GM21576 (cell line): ENCODE measurements around the gene PDE8B.
"Not testable (repeated sequence)": the region's sequence is repeated elsewhere in the genome, so short reads cannot be mapped to it uniquely, and the experiment has no call there.

ENCODE experiments used
- ATAC-seq: cut with Tn5 transposase; IDR thresholded peaks from one replicate; pipeline ENCODE4 v1.9.1; 2021; ENCODE audit warnings: mild to moderate bottlenecking, moderate library complexity; ENCODE audit not compliant: unreplicated experiment

Gene PDE8B

DNA sequence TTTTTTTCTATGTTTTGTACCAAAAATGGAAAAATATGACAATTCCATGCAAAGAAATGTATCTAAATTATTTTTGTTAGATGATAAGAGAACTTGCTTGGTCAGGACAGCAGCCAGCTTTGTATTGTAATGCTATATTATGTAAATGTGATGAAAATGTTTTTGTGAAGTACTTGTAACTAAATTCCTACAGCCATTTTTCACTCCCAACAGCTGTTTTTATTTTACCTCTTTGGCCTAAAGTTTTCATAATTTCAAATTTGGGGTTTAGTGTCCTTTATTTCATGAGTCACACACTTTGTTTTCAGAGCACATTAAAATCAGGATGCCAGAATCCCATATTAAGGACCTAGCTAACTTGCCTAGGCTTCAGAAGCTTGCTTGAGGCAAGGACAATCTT is 217.5 kb downstream of the PDE8B start:
- no peak for ATAC-seq

DNA sequence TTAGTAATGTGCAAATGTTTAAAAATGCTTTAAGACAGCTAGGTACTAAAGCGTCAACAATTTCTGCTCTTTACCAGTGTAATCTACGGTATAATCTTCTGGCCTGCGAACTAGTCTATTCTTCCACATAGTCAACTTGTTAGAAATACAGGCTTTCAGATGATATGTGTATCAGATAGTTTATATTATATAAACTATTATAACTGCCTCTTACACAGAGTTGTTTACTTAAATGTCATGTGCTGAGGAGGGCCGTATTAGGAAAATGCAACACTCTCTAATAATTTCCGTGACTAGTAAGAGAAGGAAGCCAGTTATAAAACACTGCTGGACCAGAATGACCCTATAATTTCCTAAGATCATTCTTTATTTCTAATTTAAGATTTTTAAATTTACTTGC is 218.0 kb downstream of the PDE8B start:
- ATAC-seq: no peak

DNA sequence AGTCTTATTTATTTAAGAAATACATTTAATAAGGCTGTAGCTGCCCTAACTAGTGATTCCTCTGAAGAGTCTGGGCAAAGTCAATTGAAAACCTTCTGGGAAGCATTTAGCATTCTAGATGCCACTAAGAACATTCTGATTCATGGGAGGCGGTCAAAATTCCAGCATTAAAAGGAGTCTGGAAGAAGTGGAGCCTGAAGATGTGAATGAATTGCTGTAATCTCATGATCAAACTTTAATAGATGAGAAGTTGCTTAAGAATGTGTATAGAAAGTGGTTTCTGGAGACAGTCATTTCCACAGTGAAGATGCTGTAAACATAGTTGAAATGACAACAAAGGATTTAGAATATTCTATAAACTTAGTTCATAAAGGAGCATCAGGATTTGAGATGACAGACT is 220.2 kb downstream of the PDE8B start:
- ATAC-seq: no peak

DNA sequence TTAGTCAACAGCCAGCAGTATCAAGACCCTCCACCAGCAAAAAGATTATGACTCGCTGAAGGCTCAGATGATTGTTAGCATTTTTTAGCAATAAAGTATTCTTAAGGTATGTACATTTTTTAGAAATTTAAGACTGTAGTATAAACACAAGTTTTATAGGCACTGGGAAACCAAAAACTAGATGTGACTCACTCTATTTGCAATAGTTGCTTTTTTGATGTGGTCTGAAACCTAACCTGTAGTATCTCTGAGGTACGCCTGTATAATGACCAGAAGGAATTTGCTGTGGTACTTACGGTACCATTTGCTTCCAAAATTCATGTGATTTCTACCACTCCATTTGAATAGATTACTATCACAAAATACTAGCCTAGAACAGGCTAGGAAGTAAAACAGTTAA is 220.8 kb downstream of the PDE8B start:
- ATAC-seq: no peak

DNA sequence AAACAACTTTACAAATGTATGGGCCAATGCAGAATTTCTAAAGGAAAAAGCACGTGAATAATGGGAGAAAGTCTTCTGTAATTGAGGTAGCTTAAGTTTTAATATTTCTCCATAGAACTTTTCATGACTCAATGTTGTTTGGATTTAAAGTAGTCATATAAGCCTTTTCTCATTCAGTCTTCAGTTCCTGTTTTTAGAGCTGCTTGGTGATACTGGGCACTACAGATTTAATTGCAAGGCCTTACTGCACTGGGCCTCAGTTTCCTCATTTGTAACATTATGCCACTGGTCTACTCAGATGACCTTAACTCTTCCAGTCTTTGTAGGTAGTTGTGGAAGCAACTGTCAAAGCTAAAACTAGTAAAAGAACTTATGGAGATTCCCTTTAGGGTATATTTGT is 221.2 kb downstream of the PDE8B start:
- ATAC-seq: no peak

DNA sequence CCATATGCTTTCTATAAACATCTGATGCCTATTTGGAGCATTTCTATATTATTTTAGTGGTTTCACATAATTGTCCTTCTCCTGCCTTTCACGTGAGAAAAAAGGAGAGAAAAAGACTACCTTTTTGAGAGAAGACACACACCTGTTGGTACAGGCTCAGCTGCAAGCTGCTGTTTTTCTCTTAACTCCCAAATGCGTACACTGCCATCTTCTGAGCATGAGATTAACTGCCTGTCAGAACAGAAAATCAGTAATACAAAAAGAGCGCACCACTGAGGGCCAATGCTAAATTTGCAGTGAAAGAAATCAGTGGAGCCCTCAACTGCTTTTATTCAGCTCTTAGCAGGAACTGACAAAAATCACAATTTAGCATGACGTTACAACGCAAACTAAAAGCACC is 226.7 kb downstream of the PDE8B start:
- ATAC-seq: no peak

DNA sequence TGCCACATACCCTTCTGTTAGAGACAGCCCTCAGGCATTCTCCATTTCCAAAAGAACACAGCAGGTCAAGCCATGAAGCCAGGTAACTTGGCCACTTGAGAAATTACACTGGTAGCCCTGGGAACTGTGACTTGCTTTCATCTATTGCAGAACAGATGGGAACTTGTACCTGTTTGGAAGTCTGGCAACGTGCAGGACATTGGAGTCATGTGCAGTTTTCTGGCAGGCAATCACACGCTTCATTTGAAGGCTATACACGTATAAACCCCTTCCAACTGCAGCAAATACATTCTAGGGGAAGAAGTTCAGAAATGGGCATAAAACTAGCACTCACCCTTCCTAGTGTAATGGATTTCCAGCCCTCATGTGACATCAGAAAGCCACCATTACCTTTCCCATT is 227.6 kb downstream of the PDE8B start:
- ATAC-seq: no peak

DNA sequence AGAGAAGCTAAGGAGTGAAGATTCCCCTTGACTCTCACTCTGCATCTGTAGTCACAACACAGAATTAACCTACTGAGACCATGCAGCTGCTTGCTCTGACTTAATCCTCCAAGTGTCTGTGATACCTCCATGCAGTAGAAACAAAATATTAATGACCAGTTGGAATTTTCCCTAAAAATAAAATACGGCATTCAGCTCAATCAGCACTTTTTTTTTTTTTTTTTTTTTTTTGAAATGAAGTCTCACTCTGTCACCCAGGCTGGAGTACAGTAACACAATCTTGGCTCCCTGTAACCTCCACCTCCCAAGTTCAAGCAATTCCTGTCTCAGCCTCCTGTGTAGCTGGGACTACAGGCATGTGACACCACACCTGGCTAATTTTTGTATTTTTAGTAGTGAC is 233.2 kb downstream of the PDE8B start:
- ATAC-seq: no peak

DNA sequence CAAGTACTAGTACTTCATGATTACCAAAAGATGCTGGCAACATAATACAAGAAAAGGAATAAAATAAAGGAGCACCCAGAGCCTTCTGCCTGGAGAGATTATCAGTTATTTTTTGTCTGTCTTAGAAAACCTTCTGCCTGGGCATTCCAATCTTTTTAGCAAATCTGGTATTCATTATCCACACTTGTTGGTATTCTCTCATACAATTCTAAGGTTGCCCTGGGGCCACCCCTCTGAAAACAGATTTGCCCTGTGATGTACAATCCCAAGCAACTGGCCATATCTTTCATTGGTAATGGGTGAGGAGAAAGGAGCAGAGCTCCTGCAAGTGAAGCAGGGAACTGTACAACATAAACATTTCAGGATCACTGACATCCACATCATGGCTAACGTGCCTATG is 233.9 kb downstream of the PDE8B start:
- ATAC-seq: no peak

DNA sequence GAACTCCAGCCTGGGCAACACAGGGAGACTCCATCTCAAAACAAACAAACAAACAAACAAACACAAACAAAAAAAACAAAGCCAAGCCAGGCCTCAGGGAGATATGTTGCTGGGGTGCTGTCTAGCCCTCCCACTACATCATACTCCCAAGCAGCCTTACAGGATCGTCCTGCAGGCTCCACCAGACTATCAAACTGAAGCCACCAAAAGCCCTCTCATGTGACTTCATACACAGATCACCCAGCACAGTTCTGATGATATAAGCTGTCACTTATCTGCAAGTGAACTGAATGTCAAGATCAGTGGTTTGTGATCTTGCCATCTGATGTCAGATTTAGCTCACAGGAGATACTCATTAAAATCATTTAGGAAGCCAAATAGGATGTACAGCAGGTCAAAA is 238.4 kb downstream of the PDE8B start:
- ATAC-seq: no peak

DNA sequence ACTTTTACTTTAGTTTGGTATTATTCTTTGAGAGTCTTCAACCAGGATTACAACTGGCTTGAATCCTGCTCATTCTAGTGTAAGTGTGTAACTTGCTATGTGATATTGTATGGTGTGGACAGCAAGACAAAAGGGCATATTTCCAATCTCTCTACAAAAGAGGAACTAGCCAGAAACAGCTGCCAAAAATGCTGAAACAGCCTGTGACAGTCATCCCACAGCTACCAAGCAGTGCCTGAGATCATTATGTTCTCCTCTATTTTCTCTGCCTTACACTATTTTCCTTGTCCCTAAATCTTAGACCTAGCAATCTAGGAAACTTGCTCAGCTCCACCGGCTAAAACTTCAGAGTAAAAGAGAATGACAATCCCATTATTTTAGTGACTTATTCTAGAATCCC is 238.8 kb downstream of the PDE8B start:
- no peak for ATAC-seq

DNA sequence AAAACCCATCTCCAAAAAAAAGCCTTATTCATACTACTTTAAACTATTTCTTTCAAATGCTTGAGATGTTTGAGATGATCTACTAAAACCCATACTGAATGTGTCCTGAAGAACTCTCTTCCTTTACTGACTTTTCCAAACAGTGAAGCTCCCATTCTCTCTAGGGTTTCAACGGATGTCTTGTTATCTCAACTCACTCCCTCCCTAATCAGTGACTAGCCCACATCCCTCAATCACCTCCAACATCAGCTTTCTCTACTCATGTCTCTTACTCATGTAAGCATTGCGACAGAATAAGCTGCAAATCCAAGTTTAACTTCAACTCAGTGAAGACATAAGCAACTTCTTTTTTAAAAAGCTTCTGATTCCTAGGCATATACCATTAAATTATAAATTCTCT is 239.5 kb downstream of the PDE8B start:
- ATAC-seq: no peak

DNA sequence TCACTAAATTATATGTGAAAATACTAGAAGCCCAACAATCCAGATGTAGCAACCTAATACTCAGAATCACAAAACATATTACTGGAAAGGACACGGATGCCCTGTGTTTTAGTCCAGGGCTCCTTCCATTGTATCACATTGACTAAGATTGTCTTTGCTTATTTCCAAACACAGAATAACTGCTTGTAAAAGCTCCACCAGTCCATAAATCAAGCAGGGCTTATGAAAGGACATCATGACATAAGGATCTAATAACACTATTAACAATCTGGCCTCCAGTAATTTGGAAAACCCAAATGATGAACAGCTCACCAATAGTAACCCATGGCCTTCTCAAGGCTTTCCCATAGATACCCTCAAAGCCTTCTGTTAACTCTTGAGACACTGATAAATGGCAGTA is 241.9 kb downstream of the PDE8B start:
- no peak for ATAC-seq

DNA sequence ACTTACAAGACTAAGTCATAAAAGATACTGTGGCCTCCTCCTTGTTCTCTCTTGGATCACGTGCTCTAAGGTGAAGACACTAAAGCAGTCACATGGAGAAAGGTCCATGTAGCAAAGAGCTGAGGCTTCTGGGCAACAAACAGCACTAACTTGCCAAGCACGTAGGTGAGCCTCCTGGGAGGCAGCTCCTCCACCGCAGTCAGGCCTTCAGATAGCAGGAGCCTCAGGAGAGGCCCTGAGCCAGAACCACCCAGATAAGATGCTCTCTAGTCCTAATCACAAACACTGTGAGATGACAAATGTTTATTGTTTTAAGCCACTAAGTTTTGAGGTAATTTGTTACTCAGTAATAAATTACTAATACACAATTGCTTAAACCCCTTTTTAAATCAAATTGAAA is 243.6 kb downstream of the PDE8B start:
- no peak for ATAC-seq

DNA sequence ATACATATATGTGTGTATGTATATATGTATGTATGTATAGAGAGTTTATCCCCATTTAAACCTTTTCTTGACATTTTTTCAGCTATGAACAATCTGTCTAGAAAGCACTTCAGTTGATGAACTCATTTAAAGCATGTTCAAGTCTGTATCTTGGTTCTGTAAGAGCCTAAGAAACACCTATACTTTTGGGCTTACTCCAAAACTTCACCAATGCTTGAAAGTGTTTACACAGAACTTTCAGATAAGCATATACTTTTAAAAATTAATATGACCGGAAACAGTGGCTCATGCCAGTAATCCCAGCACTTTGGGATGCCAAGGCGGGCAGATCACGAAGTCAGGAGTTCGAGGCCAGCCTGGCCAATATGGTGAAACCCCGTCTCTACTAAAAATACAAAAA is 250.8 kb downstream of the PDE8B start:
- no peak for ATAC-seq

DNA sequence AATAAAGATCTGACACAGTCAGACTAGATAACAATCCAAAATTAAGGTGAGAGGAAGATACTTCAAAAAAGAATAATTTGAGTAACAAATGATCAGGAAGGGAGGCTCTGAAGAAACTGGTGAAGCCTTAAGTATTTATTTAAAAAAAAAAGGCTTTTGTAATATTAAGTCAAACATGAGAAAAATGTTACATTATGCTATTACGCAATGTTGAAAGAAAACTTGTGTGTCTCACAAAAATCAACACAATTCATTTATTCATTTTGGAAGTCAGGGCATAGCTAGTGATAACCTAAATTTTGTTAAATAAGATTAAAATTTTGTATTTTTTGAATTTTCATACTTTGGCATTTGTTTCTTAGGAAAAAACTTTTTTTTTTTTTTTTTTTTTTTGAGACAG is 253.4 kb downstream of the PDE8B start:
- ATAC-seq: no peak

DNA sequence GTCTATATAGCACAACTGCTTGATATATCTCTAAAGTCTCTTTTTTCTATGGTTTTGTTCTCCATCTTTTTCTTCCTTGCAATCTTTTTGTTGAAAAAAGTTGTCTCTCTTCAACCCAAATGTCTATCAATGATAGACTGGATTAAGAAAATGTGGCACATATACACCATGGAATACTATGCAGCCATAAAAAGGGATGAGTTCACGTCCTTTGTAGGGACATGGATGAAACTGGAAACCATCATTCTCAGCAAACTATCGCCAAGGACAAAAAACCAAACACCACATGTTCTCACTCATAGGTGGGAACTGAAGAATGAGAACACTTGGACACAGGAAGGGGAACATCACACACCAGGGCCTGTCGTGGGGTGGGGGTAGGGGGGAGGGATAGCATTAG is 258.4 kb downstream of the PDE8B start:
- not testable (repeated sequence) for ATAC-seq

DNA sequence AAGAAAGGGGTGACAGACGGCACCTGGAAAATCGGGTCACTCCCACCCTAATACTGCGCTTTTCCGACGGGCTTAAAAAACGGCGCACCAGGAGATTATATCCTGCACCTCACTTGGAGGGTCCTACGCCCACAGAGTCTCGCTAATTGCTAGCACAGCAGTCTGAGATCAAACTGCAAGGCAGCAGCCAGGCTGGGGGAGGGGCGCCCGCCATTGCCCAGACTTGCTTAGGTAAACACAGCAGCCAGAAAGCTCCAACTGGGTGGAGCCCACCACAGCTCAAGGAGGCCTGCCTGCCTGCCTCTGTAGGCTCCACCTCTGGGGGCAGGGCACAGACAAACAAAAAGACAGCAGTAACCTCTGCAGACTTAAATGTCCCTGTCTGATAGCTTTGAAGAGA is 264.6 kb downstream of the PDE8B start:
- not testable (repeated sequence) for ATAC-seq
